GM21515 (cell line): ENCODE data around the gene MAN2A2.

Source experiments
- ATAC-seq: cut with Tn5 transposase; IDR thresholded peaks from one replicate; pipeline ENCODE4 v1.9.1; 2021; ENCODE audit not compliant: unreplicated experiment

The MAN2A2 gene

DNA sequence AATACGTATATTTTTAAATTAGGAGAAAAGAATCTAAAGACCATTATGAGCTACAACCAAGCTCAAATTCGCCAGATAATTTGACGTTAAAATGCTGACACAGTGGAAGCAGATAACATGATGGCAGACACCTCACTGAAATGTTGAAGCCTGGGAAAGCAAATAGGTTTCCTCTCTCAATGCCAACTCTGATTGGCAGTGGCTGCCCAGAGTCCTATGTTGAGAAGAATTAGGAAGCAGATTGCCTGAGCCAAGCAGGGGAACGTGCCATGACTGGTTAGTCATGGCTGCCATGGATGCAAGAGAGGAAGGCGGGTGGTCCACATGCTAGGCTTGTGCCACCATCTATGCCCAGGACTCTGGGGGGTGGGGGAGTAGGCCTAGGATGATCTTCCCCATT, 35.2 kb downstream of the MAN2A2 start:
- ATAC-seq, result no peak

DNA sequence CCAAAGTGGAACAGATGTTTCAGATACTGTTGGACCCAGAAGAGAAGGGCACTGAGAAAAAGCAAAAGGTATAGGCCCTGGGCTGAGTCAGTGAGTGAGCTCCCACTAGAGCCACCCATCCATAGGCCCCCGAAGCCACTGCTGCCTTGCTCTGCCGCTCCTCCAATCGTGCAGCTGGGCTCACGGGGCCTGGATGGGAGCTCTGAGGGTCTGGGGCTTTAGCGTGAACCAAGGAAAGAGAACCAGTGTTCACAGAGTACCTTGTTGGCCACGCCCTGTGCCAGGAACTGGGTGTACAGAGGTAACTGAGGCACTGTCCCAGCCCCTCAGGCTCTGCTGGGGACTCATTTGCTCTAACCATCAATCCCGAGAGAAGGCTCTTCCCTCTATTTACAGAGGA, 36.7 kb downstream of the MAN2A2 start:
- no peak for ATAC-seq

DNA sequence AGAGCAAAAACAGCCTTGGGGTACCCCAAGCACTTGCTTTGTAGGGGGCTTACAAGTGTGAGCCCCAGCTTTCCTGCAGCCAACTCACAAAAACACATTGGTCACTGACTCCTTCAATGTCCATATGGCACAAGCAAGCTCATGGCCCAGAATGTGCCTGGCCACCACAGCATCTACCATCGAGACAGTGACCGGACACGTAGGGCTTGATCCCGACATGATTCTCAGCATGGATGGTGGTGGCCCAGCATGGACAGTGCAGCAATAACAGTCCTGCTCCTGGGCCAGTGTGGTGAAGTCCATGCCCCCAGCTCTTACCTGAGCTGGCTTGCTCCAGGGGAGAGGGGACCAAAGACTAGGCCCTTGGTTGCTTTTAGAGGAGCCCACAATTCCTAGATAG, 37.9 kb downstream of the MAN2A2 start:
- no peak for ATAC-seq

DNA sequence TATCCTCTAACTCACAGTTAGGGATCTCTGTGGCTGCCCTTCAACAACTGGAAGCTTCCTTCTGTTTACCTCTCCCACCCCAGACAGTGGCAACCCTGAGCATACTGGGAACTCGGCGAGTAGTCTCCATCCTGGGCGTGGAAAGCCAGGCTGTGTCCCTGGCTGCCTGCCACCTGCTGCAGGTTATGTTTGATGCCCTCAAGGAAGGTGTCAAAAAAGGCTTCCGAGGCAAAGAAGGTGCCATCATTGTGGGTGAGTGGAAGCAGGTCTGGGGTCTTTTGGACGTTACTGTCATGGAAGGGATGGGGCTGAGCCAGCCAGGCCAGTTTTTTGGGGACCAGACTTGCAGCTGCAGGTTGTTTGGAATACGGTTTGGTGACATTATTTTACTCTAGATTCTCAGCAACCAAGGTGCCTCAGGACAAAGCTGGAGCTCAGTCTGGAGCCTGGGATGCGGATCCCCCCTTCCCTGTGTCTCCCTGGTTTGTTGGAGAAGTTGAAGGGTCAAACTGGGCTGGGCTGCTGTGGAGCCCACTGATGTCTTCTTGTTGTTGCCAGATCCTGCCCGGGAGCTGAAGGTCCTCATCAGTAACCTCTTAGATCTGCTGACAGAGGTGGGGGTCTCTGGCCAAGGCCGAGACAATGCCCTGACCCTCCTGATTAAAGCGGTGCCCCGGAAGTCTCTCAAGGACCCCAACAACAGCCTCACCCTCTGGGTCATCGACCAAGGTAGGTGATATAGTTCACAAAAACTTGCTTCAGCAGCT, 39.4 kb downstream of the MAN2A2 start:
- no peak for ATAC-seq

DNA sequence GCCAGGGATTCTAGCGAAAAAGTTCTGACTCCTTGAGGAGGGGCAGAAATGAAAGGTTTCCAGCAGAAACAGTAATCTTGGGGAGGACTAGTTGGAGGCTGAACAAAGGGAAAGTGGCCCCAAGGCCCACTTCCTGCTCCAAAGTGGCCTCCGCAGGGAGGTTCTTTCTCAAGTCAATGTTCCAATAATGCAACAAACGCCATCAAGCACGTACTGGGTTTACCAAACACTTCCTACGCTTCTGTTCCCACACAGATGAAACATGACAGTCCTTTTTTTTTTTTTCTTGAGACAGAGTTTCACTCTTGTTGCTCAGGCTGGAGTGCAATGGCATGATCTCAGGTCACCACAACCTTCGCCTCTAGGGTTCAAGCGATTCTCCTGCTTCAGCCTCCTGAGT, 42.0 kb downstream of the MAN2A2 start:
- no peak for ATAC-seq

DNA sequence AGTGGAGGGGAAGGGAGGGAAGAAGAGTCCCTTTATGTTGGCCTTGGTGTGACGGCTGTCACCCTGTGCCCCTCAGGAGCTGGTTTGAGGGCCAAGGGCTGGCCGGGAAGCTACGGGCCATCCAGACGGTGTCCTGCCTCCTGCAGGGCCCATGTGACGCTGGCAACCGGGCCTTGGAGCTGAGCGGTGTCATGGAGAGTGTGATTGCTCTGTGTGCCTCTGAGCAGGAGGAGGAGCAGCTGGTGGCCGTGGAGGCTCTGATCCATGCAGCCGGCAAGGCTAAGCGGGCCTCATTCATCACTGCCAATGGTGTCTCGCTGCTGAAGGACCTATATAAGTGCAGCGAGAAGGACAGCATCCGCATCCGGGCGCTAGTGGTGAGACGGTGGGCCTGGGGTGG, 43.4 kb downstream of the MAN2A2 start:
- no peak for ATAC-seq

DNA sequence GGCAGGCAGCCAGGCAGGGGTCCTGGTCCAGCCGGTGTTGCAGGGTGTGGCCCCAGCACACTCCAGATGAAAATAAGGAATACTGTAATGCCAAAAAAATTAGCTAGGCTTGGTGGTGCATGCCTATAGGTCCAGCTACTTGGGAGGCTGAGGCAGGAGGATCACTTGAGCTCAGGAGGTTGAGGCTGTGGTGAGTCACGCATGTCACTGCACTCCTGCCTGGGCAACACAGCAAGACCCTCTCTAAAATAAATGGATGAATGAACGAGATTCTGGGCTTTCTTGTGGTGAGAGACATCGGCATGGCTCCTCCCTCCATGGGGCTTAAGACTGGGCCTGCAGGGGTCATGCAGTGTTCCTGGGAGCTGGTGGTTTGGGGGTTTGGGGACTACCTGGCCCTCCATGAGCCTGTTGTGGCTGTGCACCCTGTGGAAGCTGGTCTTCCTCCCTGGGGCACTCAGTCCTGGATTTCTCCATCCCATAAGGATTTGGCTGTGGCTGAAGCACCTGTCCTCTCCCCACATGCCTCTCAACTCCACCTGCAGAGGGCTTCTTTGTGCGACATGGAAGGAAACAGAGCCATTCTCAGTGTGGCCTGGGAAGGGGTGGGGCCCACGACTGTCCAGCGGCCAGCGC, 44.0 kb downstream of the MAN2A2 start:
- no peak for ATAC-seq

DNA sequence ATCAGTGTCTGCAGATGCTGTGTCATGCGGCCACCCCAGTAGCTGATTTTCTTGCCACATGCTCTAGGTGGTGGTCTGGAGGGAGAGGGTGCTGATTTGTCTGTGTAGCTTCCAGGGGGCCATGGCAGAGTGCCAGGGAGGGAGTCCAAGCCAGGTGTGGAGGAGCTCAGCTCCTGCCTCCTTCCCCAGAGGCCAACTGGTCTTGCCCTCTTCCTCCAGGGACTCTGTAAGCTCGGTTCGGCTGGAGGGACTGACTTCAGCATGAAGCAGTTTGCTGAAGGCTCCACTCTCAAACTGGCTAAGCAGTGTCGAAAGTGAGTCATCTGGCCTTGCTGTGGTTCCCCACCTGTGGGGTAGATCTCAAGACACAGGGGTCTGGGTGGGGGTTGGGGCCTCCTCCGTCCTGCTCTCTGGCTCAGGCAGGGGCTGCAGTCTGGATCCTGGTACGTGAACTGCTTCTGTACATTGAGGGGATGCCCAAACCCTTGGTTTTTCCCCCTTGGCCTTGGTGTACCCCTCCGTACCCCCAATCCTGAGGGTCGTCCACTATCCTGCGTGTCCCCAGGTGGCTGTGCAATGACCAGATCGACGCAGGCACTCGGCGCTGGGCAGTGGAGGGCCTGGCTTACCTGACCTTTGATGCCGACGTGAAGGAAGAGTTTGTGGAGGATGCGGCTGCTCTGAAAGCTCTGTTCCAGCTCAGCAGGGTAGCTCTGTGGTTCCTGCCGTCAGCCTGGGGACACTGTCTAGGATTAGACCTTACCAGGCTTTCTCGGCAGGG, 44.7 kb downstream of the MAN2A2 start:
- ATAC-seq, result no peak

DNA sequence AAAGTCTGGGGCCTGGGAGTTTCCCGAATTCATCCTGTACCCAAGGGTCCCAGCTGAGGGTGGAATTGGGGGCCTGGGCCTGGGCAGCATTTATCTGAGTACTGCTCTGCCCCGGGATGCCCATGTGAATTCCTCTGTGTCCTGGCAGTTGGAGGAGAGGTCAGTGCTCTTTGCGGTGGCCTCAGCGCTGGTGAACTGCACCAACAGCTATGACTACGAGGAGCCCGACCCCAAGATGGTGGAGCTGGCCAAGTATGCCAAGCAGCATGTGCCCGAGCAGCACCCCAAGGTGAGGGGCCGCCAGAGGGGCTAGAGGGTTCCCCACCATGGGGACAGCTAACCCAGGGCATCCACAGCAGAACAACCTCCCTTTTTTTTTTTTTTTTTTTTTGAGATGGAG, 45.4 kb downstream of the MAN2A2 start:
- ATAC-seq, result no peak

DNA sequence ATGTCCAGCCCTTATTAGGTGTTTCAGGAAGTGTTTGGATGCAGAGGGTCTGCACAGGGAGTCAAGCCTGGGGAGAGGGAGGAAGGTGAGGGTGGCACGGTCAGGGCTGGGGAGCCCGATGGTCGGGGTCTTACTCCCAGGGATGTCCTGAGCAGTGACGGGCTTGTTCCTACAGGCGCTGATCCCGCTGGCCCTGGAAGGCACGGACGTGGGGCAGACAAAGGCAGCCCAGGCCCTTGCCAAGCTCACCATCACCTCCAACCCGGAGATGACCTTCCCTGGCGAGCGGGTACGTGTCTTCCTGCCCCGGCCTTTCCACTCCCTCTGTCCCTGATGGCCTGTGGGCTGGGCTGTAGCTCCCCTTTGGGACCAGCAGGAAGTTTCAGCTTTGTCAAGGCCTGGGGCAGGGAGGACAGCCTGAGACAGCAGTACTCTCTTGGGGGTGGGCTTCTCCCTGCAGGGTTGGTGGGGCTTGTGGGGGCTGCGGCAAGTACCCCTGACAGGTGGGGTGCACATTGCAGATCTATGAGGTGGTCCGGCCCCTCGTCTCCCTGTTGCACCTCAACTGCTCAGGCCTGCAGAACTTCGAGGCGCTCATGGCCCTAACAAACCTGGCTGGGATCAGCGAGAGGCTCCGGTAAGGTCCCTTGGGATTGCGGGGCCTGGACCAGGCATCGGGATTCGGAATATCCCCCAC, 47.0 kb downstream of the MAN2A2 start:
- ATAC-seq, result no peak

DNA sequence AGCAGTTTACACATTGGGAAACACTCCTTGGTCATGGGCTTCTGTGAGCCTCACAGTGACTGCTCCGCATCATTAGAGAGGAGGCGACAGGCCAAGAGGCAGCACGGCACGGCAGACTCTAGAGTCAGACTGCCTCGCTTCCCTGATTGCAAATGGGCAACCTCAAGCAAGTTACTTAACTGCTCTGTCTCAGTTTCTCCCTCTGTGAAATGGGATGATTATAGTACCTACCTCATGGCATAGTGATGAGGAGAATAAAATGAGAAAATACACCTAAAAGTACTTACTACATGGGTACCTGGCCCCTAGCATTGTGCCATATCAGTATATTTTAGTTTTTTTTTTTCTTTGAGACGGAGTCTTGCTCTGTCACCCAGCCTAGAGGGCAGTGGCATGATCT, 47.6 kb downstream of the MAN2A2 start:
- ATAC-seq, result no peak

DNA sequence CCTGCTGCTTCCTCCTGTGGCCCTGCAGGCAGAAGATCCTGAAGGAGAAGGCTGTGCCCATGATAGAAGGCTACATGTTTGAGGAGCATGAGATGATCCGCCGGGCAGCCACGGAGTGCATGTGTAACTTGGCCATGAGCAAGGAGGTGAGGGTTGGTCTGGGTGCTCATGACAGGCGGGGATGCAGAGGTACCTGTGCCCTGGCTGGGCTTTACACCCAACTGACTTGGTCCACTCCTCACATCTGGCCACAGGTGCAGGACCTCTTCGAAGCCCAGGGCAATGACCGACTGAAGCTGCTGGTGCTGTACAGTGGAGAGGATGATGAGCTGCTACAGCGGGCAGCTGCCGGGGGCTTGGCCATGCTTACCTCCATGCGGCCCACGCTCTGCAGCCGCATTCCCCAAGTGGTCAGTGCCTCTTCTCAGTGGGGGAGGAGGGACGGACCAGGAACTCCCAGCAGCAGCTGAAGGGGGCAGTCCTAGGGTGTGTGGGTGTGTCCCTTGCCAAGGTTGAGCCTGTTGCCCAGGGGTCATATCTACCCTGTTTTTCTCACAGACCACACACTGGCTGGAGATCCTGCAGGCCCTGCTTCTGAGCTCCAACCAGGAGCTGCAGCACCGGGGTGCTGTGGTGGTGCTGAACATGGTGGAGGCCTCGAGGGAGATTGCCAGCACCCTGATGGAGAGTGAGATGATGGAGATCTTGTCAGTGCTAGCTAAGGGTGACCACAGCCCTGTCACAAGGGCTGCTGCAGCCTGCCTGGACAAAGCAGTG, 50.0 kb downstream of the MAN2A2 start:
- ATAC-seq, result no peak

DNA sequence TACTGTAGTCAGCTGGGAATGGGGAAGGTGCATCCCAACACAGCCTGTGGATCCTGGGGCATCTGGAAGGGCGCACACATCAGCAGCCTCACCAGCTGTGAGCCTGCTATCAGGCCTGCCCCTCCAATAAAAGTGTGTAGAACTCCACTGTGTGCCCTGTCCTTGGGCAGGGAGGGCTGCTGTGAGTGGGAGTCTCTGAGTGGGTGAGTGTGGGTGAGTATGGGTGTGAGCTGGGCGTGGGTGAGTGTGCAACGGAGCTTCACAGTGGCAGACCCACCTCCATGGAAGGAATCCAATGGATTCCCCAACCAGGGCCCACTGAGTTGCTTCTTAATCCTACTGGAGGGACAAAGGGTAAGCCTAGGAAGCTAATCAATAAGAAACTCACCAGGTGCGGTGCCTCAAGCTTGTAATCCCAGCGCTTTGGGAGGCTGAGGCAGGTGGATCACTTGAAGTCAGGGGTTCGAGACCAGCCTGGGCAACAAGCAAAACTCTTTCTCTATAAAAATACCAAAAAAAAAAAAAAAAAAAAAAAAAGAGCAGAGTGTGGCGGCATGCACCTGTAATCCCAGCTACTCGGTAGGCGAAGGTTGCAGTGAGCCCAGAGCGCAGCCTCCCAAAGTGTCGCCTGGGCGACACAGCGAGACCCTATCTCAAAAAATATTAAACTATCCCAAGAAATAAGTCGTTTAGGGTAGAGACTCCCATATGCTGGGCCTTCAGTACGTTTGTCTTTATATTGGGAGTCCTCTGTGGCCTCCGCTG, 51.0 kb downstream of the MAN2A2 start:
- no peak for ATAC-seq

DNA sequence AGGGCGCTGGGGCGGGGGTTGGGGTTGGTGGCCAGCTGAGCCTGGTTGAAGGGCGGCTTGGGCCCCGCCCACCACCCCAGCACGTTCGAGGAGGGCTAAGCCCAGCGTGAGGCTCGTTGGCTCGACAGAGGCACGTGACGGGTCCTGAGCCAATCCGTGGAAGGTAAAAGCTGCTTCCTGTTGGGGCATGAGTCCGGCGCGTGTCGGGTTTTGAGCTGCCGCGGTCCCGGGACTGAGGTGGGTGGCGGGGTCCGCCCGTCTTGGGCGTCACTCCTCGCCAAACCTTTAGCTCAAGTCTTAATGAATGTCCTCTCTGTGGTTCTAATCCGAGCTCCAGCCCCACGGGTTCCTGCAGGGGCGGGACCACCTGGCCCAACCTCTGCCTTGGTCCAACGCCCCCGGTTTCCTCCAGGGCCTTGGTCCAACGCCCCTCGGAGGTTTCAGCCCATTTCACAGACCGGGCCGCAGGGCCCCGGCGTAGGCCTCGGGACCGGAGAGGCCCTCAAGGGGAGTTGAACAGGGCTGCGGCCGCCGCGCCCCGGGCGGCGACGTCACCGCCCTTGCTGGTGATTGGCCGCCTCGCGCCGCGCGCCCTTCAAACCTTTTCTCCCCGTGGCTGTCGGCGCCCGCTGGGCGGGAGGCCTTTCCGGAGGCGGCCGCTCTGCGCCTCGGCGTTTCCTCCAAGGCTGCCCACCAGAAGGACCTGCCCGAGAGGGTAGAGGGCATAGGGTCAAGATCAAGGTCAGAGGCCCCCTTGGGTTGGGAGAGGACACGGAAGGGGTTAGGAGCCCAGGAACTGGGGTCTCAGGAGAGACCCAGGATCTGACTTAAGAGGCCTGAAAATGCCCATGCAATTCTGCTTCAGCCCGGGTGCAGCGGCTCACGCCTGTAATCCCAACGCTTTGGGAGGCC, 51.9 kb downstream of the MAN2A2 start, which contains the start of gene RCCD1:
RCCD1 (plus strand) TSS at position 173 of the 912 bp plus-strand sequence. CDS start 1,851 bp downstream, outside the sequence.
- ATAC-seq, result peak; percentile 92

DNA sequence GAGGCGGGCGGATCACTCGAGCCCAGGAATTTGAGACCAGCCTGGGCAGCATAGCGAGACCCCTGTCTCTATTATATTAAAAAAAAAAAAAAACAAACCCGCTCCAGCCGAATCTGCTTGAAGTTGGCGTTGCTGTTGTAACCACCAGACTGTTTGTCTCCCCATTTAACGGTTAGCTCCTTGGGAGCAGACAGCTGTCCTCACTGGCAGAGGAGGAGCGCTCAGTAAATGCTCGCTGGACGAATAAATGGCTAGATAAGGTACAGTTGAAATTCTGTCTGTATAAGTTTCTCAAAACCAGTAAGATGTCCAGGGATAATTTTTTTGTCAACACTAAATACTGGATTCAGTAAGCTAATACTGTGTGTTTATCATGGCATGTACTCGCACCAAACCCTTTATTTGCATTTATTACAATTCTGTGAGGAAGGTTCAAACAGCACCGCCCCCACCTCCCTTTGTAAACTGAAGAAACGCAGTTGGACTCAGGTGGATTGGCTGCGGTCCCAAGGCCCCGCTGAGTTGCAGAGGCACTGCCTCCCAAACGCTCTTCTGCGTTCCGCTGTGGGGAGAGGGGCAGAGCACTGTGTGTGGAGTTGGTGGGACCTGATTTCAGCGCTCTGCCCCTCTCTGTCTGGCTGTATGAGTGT, 52.6 kb downstream of the MAN2A2 start:
- no peak for ATAC-seq

DNA sequence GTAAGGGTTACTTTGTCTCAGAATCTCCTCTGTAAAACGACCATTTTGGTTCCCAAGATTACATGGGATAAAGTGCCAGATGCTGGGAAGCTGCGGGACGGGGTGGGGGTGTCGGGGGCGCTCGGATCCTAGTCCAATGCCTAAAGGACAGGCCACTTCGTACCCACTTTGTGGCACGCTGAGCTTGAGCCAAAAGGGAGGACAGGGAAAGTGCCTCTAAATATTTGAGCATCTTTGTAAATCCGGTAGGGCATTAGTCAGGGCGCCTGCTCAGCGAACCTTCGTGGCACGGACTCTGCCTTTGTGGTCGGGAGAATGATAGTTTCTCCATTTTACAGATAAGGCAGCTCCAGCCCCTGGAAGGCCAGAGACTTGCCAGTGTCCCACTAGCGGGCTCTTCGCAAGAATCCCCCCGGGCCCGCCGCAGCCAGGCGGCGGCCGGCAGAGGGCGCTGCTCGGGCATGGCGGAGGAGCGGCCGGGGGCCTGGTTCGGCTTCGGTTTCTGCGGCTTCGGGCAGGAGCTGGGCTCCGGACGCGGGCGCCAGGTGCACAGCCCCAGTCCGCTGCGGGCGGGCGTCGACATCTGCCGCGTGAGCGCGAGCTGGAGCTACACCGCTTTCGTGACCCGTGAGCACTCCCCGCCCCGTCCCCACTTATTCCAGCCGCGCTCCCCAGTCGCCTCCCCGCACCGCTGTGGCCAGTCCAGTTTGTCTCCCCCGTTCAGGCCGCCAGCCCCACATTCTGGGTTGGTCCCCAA, 53.4 kb downstream of the MAN2A2 start:
- no peak for ATAC-seq

DNA sequence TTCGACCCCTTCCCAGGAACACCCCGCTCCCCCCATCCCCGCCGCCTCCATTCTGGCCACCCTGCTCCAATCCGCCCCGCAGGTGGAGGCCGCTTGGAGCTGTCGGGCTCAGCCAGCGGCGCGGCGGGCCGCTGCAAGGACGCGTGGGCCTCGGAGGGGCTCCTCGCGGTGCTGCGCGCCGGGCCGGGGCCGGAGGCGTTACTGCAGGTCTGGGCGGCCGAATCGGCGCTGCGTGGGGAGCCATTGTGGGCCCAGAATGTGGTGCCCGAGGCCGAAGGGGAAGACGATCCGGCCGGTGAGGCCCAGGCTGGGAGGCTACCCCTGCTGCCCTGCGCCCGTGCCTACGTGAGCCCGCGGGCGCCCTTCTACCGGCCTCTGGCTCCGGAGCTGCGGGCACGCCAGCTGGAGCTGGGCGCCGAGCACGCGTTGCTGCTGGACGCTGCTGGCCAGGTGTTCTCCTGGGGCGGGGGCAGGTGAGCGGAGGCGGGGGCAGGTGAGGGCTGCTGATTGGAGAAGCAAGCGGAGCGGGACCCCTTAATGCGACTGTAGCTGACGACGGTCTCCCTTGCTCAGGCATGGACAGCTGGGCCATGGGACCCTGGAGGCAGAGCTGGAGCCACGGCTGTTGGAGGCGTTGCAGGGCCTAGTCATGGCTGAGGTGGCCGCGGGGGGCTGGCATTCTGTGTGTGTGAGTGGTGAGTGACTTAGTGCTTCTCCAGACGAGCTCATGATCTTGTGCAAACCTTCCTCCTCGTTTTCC, 54.1 kb downstream of the MAN2A2 start:
- no peak for ATAC-seq
